Transverse colon (tissue), 4 donors: ENCODE data around the gene SMIM17.

Experiments used
- POLR2AphosphoS5 ChIP-seq, 3 donors: sonication (generic); formaldehyde crosslinking; IDR thresholded peaks; one replicate each; pipeline ENCODE4 v1.6.1; 2016; ENCODE audit warnings: antibody characterized with exemption in 3 of 3
- TF ChIP-seq, protein P1 (sequence below), 5 experiments: fragments of 200-600 bp in 3 of 5; fragments of 450-650 bp in 2 of 5; sonication (generic) in 3 of 5; IDR thresholded peaks; 1 replicate in 2 of 5; 2 replicates in 3 of 5; pipeline ENCODE4 v1.5.1; 2016 to 2017; ENCODE audit warnings: antibody characterized with exemption in 5 of 5, inconsistent platforms in 3 of 5, mild to moderate bottlenecking in 2 of 5, moderate library complexity in 1 of 5

DNA sequence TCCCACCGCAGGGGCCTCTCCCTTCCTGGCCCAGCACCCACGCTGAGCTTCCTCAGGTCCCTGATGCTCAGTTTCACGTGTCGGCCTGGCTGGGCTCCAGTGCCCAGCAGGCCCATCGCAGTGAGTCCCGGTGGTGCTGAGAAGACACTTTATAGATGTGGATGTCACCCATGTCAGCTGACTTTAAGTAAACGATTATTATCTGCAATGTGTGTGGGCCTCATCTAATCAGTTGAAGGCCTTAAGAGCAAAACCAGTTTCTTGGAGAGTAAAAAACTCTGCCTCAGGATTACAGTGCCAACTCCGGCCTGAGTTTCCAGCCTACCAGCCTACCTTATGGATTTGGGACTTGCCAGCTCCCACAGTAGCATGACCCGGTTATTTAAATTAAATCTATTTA, 17.3 kb upstream of the SMIM17 start:
- TF ChIP-seq, protein P1, sequence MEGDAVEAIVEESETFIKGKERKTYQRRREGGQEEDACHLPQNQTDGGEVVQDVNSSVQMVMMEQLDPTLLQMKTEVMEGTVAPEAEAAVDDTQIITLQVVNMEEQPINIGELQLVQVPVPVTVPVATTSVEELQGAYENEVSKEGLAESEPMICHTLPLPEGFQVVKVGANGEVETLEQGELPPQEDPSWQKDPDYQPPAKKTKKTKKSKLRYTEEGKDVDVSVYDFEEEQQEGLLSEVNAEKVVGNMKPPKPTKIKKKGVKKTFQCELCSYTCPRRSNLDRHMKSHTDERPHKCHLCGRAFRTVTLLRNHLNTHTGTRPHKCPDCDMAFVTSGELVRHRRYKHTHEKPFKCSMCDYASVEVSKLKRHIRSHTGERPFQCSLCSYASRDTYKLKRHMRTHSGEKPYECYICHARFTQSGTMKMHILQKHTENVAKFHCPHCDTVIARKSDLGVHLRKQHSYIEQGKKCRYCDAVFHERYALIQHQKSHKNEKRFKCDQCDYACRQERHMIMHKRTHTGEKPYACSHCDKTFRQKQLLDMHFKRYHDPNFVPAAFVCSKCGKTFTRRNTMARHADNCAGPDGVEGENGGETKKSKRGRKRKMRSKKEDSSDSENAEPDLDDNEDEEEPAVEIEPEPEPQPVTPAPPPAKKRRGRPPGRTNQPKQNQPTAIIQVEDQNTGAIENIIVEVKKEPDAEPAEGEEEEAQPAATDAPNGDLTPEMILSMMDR (IDR thresholded peaks at IDR 0.05) = no peak
- no peak for TF ChIP-seq POLR2AphosphoS5 (IDR thresholded peaks at IDR 0.05)
